NB4 (cell line): Measurements from ENCODE around the gene CRIP3.
A peak's percentile ranks its signal among the peaks of the same experiment; 100 is the strongest.

Source experiments
- DNase-seq: peaks from one replicate; pipeline ENCODE4 v3.0.0; 2010; ENCODE audit warnings: low read depth
- H3K4me3 ChIP-seq: one replicate; pipeline ENCODE4 v1.5.1; 2011; ENCODE audit warnings: mild to moderate bottlenecking, low read depth, low read length, moderate library complexity
- MYC ChIP-seq: IDR thresholded peaks from 2 replicates; pipeline ENCODE4 v1.6.1; 2011; ENCODE audit warnings: low read depth, low read length
- POLR2A ChIP-seq: IDR thresholded peaks from 2 replicates; pipeline ENCODE4 v1.6.1; 2011; ENCODE audit warnings: mild to moderate bottlenecking; ENCODE audit not compliant: insufficient read length; ENCODE audit errors: extremely low read depth
- TF ChIP-seq, protein P1 (sequence below): IDR thresholded peaks from 2 replicates; pipeline ENCODE4 v1.6.1; 2011; ENCODE audit warnings: low read depth, low read length
- TF ChIP-seq, protein P2 (sequence below): IDR thresholded peaks from one replicate; pipeline ENCODE4 v1.5.1; 2012; ENCODE audit warnings: low read depth, low read length

CRIP3 gene

DNA sequence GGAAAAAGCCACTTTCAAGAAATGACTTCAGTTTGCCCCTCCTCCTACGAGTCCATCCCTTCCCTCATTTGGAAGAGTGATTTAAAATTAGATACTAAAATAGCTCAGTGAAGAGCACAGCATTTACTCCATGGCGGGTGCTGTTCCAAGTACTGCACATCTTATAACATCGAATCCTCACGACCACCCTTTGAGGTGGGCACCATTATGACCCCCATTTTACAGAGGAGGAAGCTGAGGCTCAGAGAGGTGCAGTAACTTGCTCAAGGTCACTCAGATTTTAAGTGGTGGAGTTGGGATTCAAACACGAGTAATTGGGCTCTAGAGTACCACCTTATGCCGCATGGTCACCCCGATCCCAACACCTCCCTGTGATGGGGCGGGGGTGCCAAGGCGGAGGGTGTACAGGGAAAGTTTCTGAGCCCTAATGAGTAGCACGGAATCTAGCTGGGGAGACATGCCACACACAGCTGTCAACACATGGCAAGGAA, 39.8 kb downstream of the CRIP3 start:
- no peak for DNase-seq
- H3K4me3 ChIP-seq: peak overlapping the region; percentile 19
- TF ChIP-seq POLR2A (no peak), MYC (no peak)
- TF ChIP-seq, protein P1, sequence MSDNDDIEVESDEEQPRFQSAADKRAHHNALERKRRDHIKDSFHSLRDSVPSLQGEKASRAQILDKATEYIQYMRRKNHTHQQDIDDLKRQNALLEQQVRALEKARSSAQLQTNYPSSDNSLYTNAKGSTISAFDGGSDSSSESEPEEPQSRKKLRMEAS: no peak

DNA sequence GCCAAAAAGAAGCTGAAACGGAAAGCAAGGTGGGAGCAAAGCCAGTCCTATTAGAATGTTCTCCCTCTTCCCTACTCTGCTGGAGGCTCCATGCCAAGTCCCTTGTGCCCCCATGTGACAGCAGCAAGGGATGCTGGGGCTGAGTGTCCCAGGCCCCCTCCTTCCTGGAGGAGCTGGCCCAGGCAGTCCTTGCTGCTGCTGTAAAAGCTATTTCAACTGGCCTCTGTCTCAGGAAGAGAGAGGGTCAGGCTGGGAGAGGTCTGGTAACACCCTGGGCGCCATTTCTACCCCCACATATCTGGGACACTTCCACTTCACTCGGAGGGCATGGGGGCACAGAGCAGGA, 40.3 kb downstream of the CRIP3 start:
- TF ChIP-seq POLR2A (no peak), MYC (no peak)
- TF ChIP-seq, protein P2, sequence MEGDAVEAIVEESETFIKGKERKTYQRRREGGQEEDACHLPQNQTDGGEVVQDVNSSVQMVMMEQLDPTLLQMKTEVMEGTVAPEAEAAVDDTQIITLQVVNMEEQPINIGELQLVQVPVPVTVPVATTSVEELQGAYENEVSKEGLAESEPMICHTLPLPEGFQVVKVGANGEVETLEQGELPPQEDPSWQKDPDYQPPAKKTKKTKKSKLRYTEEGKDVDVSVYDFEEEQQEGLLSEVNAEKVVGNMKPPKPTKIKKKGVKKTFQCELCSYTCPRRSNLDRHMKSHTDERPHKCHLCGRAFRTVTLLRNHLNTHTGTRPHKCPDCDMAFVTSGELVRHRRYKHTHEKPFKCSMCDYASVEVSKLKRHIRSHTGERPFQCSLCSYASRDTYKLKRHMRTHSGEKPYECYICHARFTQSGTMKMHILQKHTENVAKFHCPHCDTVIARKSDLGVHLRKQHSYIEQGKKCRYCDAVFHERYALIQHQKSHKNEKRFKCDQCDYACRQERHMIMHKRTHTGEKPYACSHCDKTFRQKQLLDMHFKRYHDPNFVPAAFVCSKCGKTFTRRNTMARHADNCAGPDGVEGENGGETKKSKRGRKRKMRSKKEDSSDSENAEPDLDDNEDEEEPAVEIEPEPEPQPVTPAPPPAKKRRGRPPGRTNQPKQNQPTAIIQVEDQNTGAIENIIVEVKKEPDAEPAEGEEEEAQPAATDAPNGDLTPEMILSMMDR: no peak
- TF ChIP-seq, protein P1: no peak
- no peak overlapping the region for H3K4me3 ChIP-seq
- DNase-seq: no peak

DNA sequence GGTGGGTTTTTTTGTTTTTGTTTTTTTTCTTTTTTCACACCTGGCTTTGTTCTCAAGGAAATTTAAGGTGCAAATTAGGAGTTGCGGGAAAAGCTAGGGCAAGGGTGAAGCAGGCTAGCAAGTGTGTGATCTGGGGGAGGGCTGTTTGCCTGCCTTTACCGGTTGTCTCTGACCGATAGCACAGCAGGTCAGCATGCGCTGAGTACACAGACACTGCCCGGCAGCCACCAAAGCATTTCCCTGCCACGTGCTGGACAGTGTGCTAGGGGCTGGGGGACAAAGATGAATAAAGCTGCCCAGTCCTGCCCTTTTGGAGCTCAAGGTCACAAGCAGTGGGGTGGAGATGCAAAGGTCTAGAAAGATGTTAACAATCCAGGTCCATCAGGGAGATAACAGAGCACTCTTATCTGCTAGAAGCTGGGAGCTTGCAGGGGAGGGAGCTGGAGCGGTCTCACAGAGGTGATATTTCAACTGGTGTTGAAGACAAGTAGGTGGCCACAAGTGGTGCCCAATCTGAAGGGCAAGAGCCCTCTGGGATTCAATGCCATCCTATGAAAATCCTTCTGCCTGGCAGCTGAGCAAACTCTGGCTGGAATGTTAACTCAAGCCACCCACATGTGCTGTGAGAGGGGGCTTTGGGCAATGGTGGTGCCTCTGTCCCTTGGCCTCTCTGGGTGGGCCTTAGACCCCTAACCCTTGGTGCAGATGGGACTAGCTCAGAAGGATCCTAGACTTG, 40.8 kb downstream of the CRIP3 start:
- H3K4me3 ChIP-seq: no peak overlapping the region
- TF ChIP-seq POLR2A: no peak
- TF ChIP-seq MYC: no peak
- TF ChIP-seq, protein P2: no peak
- TF ChIP-seq, protein P1: no peak
- DNase-seq: no peak

DNA sequence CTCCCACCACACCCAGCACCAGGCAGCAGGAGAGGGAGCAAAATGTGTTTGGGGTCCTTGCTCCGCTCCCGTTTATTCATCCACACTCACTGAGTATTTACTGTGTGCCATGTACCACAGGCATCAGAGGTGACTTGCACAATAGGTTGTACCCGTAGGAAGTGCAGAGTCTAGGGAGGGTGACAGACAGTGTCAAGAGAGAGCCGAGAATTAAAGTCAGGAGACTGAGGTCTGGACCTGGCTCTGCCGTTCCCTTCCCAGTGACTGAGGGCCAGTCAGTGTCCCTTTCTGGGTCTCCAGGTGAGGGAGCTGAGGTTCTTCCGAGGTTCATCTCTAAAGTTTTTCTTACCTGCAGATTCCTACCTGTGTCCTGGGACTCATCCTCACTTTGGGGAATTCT, 43.1 kb downstream of the CRIP3 start:
- TF ChIP-seq MYC: no peak
- TF ChIP-seq, protein P1: no peak
- TF ChIP-seq, protein P2: no peak
- TF ChIP-seq POLR2A: no peak
- DNase-seq: no peak
- no peak overlapping the region for H3K4me3 ChIP-seq

DNA sequence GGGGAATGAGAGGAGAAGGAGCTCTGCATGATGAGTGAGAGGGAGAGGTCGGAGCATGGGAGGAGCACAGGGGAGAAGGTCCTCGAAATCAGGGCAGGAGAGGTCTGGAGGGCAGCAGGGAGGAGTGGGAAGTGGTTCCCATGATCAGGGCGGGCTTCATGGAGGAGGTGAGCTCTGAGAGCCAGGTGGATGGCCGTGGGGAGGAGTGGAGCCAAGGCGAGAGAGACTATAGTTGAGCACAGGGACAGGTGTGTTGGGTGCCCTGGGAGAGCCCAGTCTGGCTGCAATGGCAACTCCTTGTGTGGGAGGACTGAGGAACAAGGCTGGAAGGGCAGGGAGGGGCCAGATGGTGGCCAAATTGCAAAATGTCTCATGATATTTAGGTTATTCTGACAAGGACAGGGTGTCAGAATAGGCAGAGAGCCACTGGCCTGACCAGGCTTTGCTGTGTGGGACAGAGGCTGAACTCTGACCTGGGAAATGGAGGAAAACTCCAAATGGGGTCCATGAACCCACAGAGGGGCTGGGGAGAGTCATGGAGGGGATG, 44.0 kb downstream of the CRIP3 start:
- no peak for DNase-seq
- TF ChIP-seq MYC: no peak
- TF ChIP-seq, protein P2: no peak
- TF ChIP-seq, protein P1: no peak
- TF ChIP-seq POLR2A: no peak
- no peak overlapping the region for H3K4me3 ChIP-seq
